HPDE6-E6E7 (cell line): ENCODE measurements around the gene SPTLC3.

Experiments used
- DNase-seq: peaks from one replicate; pipeline ENCODE4 v3.0.0; 2011; ENCODE audit warnings: missing footprints; ENCODE audit errors: extremely low spot score

Gene SPTLC3

GRCh38 chr20:13031751-13032150, 23.0 kb downstream of the SPTLC3 start:
- DNase-seq: no peak

DNA sequence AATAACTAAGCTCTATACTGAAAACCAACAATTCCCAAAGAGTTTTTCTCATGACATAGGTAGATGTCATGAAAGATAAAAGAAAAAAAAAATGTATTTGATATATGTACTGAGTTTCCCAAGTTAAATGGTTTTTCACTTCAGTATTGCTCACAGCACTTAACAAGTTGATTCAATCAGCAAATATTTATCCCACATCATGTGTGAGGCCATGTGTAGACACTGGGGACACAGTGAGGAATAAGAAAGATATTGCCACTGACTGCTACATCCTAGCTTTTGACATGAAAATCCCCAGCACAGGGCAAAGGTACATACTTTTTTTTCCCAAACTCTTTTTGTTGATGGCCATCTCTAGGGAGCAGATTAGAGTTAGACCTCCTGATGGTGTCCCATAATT, 25.3 kb downstream of the SPTLC3 start:
- DNase-seq: no peak

- no peak for DNase-seq
These were observed 26.2 kb downstream of the SPTLC3 start for GRCh38 chr20:13034936-13035335.

DNA sequence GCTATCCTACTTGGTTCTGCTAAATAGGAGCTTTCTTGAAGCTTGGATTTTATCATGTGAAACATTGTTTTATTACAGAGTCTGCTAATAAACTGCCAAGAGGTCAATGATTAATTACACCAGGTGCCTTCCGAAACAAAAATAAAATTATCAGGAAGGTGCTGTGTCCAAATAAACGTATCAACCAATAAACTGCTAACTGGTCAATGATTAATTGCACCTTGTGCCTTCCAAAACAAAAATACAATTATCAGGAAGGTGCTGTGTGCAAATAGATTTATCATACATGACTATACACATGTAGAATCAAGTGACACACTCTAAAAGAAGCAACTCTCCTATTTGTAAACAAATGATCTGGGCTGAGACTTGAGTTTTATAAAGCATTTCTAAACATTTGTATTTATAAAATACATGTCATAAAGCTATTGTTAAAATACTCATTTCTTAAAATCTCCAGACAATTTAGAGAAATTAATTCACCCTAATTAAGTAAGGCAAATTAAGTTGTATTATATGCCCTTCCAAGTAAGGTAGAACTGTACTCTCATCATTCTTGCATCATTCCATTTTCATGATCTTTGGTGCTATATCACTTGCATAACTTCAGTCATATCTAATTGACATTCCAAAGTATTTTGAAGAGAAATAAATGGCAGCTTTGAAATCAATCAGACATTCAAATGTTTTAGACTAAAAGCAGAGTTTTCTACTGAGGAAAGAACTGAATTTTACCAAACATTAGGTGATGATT, 26.8 kb downstream of the SPTLC3 start:
- no peak for DNase-seq

DNA sequence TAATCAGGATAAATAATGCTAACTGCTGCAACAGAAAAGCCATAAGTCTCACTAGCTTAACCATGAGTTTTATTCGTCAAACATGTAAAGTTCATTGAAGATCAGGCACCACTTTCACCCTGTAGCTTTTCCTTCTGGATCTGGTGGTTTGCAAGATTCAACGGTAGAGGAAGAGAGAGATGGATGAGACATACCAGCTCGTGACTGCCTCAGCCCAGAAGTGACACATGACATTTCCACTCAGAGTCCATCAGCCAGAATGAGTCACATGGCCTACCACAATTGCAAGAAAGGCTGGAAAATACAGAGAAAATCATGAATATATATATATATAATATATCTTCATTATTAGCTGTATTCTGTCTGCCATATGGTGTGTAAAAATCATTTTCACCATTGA, 29.0 kb downstream of the SPTLC3 start:
- DNase-seq: no peak

GRCh38 chr20:13041574-13042457, 33.0 kb downstream of the SPTLC3 start:
- DNase-seq: no peak

DNA sequence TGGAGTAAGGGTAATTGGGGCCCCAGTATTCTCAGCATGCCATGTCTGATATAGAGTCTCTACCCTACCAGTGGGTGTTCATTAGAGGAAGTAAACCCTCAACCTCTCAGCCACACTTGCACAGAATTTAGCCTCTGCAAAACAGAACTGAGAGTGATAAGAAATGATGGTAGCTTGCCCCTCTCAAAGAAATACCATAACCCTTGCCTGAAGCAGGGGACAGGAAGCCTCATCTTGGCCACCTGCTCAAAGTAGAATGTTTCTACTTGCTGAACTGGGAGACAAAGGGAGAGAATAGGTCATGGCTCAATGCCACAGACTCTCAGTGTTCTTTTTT, 33.7 kb downstream of the SPTLC3 start:
- no peak for DNase-seq

- DNase-seq: no peak
These were observed 37.6 kb downstream of the SPTLC3 start for GRCh38 chr20:13046409-13046808.

- no peak for DNase-seq
These were observed 45.2 kb downstream of the SPTLC3 start for GRCh38 chr20:13054011-13054410.

- no peak for DNase-seq
These were observed 50.1 kb downstream of the SPTLC3 start for GRCh38 chr20:13058666-13059389.

- no peak for DNase-seq
These were observed 50.8 kb downstream of the SPTLC3 start for GRCh38 chr20:13059398-13060136.

GRCh38 chr20:13060327-13060726, 51.6 kb downstream of the SPTLC3 start:
- no peak for DNase-seq

DNA sequence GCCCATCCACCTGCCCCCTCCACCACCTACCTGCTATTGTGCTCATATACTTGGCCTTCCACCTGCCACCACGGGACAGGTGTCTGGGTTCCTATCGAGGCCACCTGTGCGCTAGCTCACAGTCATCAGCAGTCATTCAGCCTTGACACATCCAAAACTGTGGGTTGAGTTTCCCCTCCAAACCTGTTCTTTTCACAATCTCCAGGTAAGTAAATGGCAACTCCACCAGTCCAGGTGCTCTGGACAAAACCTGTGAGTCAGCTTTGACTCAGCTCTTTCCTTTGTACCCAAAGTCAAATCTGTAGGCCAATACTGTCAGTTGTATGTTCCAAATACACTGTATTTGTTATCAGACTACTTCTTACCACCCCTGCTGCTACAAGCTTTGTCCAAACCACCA, 52.6 kb downstream of the SPTLC3 start:
- DNase-seq: peak; percentile 23

DNA sequence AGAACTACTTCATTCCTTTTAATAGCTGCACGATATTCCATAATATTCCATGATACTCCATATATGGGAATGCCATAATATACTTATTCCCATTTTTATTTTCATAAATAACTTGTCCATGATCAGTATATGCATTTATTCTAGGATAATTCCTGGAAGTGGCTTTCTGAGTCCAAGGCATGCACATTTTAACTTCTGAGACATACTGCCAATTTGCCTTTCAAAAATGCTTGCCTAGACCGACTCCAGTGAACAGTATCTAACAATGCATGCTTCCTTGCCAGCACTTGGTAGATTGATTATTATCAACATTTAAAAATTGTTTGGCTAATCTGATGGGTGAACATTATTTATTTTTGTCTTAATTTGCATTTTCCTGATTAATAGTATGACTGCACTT, 54.0 kb downstream of the SPTLC3 start:
- DNase-seq: no peak

GRCh38 chr20:13068336-13068735, 59.6 kb downstream of the SPTLC3 start:
- DNase-seq: peak; percentile 14

- no peak for DNase-seq
These were observed 73.1 kb downstream of the SPTLC3 start for GRCh38 chr20:13081877-13082276.

GRCh38 chr20:13082378-13082777, 73.6 kb downstream of the SPTLC3 start:
- DNase-seq: no peak

DNA sequence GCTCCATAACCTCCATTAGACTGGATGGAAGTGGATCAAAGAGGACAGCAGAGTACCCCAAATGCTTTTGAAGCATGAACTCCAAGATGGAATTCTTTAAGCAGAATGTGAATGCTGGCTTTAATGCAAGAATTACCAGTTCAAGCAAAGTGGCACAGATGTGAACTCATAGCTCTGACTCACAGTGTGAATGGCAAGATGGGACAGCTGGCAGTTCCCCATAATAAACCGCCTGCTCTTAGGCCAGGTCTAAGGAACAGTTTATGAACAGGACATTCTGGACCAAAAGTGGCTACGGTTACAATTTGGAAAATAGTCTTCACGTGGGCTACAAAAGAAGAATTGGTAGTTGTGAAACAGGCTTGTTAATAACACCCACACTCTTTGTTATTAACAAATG, 76.5 kb downstream of the SPTLC3 start:
- no peak for DNase-seq

GRCh38 chr20:13089950-13090469, 81.2 kb downstream of the SPTLC3 start:
- DNase-seq: no peak

DNA sequence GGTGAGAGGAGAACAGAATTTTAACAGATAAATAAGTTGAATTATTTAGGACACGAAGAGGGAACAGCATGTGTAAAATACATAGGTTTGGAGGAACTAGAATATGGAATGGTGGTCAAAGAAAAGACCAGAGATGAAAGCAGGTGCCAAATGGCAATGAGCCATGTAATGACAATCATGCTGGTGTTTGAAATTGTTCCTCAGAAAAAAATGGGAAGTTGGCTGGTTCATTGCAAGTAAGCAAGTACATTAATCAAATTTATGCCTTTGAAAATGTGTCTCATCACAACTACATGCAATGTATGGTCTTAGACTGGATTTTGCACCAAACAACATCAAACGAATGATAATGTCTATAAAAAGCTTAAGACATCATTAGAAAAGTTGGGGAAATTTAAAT, 83.3 kb downstream of the SPTLC3 start:
- DNase-seq: no peak

GRCh38 chr20:13094976-13095375, 86.2 kb downstream of the SPTLC3 start:
- no peak for DNase-seq
